NCI-H187 (cell line): ENCODE measurements around the gene APC2.
"Not testable (repeated sequence)": the region's sequence is repeated elsewhere in the genome, so short reads cannot be mapped to it uniquely, and the experiment has no call there.

Experiments
- DNase-seq, 2 experiments: peaks; one replicate each; lab custom pipeline; 2025; lab: John Stamatoyannopoulos, UW

The APC2 gene

DNA sequence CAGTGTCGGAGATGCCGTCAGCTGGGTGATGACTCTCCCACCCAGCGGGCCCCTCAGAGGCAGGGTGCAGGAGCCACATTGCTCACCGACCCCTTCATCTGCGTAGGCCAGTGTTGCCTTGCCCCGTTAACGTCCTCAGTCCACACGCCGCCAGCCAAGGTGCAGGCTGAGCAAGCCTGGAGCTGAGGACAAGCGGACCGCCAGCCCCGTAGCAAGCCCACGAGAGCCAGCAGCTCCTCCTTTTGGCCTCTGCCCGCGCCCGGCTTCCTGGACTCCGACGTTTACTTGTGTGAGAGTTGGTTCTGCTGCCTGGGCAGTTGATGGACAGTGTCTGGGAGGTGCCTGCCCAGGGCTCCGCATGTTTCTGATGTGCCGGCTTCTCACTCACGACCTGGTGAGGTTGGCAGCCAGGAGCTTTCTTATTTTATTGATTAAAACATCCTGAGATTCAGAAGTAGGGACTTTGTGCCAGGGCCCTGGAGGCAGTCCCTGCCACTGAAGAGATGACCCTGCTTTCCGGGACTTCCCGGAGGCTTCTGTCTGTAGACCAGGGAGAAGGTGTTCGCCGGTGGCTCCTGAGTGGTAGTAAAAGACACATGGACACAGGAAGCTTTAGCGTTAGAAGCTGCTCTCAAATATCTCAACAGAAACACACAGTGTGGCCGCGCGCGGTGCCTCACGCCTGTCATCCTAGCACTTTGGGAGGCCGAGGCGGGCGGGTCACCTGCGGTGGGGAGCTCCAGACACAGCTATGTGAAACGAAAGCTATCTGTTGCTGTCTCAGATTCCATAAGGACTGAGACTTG lies 36.7 kb upstream of the APC2 start:
- no peak for DNase-seq

DNA sequence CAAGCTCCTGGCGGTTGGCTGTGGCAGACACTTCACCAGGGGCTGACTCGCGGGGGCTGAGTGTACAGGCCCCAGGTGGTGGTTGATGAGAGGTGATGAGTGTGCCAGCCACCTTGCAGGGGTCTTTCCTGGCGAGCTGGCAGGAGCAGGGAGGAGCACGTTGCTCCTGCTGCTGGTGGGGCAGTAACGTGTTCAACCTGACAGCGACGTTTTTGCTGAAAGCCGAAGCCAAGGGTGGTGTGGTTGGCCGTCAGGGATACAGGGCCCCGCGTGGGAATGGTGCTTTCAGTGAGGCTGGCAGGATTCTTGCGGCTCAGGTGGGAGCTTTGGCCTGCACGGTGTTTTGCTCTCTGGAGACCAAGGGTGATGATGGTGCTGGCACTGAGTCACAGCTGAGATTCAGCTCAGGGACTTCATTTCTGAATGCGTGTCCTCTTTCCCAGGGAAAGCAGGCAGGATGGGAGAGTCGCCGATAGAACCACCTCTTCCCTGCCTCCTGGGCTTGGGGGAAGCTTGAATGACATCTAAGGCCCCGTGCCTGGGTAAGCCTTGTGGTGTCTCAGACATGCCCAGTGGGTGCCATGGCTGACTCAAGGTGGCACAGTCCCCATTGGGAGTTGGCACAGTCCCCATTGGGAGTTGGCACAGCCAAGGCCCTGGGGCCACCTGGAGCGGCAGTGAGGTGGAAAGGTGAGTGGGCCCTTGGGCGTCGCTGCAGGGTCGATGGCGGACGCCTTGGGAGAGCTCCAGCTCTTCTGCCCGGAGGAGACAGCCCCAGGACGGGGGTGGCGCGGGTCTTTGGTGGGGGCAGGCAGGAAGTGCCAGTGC lies 33.7 kb upstream of the APC2 start:
- no peak for DNase-seq

DNA sequence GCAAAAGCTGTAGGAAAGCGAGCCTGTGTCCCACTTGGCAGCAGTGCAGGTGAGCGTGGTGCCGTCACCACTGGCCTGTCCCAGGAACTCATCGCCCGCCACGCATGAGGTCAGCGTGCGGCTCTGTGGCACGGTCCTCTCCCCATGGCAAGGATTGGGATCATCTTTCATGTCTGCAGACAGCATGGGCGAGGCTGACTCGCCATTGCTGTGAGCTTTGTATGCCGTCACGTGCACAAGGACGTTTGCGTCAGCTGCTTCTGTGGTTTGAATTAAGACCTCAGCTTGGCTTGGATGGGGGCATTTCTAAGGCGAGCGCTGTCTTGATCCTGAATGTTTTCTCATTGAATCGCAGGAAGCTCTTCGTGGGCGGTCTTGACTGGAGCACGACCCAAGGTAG lies 32.8 kb upstream of the APC2 start:
- DNase-seq = no peak

DNA sequence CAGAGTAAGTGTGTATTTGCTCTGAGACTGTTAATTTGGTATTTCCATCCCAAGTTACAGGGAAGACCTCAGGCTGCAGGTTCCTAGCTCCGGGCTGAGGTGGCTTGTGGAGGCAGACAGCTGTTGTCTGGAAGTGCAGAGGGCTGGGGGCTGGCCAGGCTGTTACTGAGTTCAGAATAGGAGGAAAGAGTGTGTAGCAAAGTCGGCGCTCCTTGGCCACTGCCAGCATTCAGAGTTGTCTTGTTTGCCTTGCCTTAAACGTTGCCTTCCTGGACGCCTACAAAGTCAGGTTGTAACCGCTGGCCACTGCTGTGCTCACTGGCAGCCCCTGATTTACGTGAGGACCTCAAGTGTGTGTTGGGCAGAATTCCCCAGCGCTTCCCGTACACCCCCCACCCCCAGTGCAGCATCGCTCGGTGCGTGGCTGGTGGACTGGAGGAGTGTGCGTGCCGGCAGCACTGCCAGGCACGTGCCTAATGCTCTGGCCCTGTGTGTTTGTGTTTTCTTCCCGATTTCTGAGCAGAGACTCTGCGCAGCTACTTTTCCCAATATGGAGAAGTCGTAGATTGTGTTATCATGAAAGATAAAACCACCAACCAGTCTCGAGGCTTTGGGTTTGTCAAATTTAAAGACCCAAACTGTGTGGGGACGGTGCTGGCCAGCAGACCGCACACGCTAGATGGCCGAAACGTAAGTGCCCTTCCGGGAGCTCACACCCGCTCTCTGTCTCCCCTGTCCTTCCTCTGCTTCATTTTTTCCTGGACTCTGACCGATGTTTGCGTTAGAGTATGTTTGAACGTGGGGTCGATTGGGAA lies 32.0 kb upstream of the APC2 start:
- DNase-seq = no peak

DNA sequence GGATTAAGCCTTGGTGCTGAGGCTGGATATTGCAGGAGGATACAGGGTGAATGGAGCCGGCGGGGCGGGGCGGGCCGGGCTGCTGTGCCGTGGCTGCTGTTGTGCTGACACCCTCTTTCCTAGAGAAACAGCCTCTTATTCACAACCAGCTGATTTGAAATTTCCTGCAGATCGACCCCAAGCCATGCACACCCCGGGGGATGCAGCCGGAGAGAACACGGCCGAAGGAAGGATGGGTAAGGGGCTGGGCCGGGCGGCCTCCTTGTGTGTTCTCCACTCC lies 31.5 kb upstream of the APC2 start:
- DNase-seq = no peak

DNA sequence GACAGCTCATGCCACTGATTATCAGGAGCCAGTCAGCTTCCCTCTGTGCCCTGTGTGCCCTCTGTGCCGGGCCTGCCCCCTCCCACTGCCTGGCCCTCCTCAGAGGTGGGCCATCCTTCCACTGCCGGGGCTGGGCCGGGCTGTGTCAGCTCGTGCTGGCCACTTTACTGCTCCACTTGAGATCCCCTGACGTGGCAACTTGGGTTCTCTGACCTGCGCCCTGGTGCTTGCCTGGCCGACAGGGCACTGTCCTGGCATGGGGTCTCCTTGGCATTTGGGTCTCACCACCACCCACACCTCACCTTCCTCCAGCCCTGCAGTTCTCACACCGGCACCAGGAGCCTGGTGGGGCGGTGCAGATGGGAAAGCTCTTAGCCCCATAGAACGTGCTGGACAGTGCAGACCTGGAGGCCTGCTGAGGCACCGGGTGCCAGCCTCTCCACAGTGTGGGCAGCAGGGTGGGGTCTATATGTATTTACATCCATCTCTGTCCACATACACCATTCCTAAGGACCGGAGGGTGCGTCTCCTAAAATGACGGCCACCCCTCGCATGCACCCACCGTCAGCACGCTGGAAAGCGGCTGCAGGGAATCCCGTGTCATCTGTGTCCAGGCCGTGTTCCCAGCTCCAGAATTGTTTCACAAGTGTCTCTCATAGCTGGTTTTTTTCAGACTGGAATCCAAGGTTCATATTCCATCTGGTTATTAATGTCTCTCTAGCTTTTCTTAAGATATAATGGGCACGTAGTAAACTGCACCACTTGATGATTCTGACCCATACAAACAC lies 30.8 kb upstream of the APC2 start:
- no peak for DNase-seq

DNA sequence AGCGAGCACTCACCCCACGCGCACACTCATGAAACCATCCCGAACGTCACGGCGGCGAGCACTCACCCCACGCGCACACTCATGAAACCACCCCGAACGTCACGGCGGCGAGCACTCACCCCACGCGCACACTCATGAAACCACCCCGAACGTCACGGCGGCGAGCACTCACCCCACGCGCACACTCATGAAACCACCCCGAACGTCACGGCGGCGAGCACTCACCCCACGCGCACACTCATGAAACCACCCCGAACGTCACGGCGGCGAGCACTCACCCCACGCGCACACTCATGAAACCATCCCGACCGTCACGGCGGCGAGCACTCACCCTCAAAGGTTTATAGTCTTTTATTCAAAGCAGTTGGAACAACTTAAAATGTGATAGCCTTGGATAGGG lies 29.8 kb upstream of the APC2 start:
- DNase-seq = not testable (repeated sequence)

DNA sequence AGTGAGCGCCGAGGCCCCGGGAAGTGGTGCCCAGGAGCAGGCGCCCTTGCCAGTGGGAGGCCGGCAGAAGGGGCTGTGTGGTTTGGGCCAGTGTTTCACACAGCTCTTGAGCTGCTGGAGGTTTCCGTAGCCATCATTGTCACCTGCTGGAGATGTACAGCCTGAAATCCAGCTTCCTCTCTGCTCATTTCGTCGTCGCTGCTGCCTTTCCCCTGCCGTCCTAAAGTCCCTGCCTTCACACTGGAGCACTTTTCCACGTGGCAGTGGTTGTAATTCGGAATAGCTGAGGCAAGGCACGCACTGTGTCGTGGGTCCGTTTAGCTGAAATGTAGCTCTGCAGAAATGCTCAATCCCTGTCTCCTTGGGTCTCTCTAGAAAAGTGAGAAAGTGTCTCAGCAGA lies 29.3 kb upstream of the APC2 start:
- DNase-seq = no peak

DNA sequence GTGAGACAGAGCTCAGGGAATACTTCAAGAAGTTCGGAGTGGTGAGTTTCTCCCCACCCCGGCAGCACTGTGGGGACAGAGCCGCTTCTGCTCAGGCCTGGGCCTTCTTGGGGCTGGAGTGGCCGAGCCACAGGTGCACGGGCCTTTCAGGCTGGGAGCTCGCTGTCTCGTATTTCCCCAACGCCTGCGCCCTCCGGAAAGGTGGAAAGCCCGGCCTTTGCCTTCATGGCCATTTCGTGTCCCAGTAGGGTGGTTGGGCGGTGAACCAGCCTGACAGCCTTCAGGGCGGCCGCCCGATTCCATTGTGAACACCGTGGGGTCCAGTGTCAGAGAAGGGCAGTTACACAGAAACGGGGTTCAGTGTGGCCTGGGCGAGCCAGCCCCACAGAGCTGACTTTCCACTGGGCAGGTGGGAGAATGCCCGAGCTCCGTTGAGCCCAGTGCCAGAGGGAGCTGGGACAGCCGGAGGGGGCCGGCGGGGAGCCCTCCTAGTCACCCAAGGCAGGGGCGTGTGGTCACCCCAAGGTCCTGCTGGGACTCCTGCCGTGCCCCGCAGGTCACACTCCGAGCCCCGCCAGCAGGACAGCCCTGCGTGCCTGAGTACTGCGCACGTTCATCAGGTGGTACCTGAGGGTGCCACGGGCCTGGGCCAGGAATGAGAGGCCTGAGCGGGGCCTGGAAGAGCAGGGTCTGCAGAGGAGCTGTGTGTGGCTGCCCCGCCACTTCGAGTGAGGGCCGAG lies 28.5 kb upstream of the APC2 start:
- DNase-seq = no peak

DNA sequence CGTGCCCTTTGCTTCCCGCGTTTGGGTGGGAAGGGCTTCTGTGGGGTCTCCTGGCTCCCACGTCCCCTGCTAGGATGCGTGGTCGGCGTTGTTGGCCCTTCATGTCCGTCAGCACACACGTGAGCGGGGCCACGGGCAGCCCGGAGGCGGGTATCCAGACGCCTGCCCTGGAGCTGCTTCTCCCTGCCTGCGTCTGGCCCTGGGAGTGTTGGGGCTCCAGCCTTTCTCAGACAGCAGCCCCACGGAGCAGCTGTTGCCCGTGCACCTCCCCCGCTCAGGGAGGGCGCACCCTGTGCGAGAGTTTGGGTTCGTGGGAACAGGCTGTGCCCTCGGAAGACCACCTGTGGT lies 28.0 kb upstream of the APC2 start:
- DNase-seq = no peak

DNA sequence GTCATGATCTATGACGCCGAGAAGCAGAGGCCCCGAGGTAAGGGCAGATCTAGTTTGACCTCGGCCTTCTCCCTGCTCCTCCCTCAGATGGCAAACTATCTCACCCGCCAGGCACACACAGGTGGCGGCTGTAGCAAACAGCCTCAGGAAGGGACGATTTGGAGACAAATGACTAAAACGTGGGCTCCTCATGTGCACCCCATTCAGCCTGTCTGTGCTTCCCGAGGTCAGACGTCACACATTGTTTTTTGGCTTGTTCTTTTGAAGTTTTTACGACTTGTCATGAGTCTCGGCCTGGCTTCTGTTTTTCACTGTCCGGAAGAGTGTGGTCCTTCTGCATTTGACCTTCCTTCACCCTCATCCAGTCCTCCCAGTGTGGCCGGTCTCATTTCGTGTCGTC lies 27.6 kb upstream of the APC2 start:
- DNase-seq = no peak

DNA sequence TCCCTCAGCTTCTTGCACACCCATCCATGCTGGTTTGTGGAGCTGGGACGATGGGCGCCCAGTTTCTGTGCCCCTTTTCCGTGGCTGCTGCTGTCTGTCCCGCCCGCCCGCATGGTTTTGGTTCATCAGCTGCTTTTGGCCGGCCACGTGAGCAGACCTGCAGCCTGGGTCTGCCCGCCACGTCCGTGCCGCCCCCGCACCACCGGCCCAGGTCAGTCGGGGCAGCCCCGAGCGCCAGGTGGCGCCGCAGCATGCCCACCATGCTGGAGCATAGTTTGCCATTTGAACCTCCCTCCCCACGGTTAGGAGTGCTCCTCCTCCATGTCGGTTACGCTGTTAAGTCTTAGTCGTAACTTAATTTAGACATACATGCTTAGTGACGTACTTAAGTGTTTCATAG lies 27.0 kb upstream of the APC2 start:
- DNase-seq = no peak

DNA sequence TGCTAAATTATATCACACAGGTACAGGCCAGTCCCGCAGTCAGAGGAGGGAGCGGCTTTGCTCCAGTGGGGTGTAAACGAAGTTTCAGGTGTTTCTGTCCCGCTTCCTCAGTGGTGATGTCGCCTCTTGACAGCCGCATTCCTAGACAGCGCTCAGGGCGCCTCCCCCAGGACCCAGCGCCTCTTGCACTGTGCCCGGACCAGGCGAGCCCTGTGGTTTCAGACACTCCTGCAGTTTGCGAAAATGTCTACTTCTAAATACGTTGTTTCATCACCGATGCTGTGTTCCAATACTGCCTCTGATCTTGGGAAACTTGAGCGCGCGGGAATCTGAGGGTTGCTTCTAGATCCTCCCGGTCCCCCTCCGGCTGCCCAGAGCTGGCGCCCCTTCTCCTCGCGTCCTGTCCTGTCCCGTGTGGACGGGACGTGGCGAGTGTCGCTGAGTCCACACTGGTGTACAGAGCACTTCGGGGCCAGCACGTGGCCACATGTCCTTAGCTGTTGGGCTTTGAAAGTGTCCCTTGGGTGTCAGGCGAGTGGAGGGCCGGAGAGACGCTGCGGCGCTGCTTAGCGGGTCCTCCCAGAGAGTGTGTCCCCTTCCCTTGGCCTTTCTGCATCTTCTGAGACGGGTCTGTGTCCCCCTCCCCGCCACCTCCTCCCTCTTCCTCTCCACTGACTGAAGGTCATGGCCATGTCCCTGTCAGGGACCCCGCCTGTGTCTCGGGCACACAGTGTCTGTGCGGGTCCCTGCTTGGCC lies 26.3 kb upstream of the APC2 start:
- no peak for DNase-seq

DNA sequence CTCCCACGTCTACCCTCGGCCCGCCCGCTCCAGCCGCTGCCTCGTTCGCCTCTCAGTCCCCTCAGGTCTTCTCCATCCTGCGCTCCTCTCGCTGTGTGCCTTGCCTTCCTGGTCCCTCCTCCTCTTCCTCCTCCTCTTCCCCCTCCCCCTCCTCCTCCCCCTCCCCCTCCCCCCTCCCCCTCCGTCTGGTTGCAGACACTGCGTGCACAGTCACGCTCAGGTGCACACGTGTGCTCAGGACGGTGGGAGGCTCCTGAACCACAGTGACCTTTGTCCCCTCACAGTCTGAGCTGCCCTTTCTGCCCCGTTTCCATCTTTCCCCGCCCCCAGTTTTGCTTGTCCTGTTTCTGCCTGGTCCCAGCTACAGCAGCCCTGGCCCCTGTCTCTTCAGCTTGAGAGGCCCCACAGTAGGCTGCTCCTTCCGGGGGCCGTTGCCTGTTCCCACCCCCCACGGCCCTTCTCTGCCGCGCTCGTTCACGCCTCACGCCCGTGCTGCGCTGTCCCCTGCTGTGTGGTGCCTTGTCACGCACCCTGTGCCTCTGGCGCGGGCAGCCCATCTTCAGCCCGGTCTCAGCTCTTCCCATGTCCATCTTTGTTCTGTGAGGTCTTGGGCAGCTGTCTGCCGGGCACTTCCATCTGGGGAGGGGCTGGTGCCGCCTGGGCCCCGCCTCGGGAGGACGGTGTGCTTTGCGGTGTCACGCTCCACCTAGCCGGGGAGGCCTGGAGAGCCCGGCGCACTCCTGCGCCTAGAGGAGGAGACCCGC lies 25.5 kb upstream of the APC2 start:
- DNase-seq = peak in 1 of 2 experiments; percentile 42

DNA sequence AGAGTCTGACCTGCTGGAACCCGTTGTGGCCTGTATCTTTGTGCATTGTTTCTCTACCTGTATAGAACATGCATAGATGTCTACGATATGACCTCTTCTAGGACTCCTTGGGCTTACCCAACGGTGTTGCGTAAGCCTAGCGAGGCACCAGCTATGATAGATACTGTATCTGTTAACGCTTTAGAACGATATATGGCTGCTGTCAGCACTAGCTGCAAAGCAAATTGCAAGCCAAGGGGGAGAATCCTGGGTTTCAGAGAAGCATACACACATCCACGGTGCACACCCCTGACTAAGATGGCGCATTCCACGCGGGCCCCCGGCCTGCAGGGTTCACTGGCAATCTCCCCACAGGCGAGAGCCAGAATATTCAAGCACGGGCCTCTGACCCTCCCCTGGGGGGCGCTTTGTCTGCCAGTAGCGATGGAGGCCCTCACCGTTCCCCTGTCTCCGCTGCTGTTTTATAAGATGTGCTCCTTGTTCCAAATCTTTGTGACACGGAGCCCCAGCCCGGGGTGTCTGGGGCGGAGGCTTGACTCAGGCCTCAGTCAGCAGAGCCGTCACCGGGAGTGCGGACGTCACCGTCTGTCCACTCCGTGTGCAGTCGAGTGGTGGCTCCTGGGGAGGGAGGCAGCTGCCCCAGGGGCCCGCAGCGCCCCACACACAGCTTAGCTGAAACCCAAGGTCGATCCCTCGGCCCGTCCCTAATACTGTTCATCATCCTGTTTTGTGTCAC lies 24.7 kb upstream of the APC2 start:
- DNase-seq = no peak

DNA sequence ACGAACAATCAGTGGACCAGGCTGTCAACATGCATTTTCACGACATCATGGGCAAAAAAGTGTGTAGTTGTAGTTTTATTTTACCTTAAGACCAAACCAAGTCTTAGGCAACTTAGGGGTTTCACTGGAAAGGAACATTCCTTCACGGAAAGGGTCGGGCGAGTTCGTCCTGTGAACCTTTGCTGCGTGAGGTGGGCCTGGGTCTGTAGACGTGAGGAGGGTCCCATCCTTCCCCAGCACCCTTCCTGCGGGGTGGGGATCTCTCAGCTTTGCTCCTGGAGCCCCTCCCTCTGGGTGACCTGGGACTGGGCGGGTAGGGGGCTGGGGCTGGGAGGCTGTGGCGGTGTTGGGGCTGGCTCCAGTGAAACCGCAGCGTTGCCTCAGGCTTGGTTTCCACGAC lies 24.0 kb upstream of the APC2 start:
- DNase-seq = no peak

DNA sequence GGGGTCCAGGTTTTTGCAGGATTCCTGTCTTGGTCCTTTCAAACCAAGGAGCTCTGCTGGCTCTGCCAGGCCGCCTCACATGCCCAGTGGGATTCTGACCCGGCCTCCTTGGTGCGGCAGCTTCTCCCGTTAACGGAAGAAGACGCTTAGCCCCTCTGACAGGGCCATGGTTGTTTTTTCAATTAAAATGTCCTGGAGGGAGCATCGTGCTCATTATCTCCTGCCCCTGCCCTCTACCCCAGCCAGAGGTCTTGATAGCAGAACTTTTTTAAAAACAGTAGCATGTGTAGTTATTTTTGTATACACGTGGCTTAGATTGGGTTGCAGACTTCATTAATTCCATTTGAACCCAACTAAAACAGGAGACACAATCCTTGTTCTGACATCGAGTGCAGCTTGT lies 23.2 kb upstream of the APC2 start:
- no peak for DNase-seq

DNA sequence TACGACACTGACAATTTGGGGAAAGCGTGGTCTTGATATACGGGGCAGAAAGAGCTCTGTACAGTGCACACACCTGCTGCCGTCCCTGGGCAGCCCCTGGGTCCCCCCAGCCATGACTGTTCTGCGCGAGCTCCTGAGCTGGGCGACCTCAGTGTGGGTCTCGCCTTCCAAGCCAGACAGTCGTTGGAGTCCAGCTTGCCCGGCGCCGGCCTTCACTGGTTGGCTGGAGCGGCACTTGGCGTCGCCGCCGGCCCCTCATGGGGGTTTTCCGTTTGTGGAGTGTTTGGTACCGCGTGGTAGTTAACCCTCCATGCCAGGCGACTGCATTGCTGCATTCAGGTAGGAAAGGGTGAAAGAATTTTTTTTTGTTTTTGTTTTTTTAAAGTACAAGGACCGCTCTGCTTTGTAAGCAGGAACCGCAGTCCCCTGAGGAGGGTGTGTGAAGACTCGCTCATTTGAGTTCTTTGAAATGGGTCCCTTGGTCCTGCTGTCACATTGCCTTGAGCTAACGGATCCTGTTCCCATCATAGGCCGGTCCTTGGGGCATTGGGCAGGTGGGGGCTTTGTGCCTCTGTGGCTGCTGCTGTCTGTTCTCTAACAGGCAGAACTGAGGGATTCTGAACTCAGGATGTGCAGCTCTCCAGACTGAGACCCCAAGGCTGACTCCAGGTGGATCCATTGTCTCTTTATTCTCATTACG lies 22.6 kb upstream of the APC2 start:
- no peak for DNase-seq
